ENCODE results near the gene PRR20G.

GRCh38 chr3:127324913-127325628, 37.2 kb upstream of the PRR20G start:
- TF ChIP-seq, protein P1, sequence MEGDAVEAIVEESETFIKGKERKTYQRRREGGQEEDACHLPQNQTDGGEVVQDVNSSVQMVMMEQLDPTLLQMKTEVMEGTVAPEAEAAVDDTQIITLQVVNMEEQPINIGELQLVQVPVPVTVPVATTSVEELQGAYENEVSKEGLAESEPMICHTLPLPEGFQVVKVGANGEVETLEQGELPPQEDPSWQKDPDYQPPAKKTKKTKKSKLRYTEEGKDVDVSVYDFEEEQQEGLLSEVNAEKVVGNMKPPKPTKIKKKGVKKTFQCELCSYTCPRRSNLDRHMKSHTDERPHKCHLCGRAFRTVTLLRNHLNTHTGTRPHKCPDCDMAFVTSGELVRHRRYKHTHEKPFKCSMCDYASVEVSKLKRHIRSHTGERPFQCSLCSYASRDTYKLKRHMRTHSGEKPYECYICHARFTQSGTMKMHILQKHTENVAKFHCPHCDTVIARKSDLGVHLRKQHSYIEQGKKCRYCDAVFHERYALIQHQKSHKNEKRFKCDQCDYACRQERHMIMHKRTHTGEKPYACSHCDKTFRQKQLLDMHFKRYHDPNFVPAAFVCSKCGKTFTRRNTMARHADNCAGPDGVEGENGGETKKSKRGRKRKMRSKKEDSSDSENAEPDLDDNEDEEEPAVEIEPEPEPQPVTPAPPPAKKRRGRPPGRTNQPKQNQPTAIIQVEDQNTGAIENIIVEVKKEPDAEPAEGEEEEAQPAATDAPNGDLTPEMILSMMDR (IDR thresholded peaks at IDR 0.05; ENCODE audit: low read depth, low read length, poor library complexity, severe bottlenecking) = no peak
- TF ChIP-seq EZH2phosphoT487 (IDR thresholded peaks at IDR 0.05; ENCODE audit: borderline replicate concordance, low read length) = no peak
